SK-MEL-5 (cell line): ENCODE data around the gene KDM5A. TPM values are rescaled to one million over a fixed set of nuclear protein-coding genes. Genes with fewer than 3 reads are reported as not detected.
"Not testable (repeated sequence)": the region's sequence is repeated elsewhere in the genome, so short reads cannot be mapped to it uniquely, and the experiment has no call there.

ENCODE experiments used
- DNase-seq: peaks from one replicate; pipeline ENCODE4 v3.0.0-alpha.2; 2016; ENCODE audit warnings: low read depth, low spot score
- in situ Hi-C: cut with HindIII; loops from 2 replicates; pipeline ENCODE4 v1.10.0; 2016; ENCODE audit warnings: low sequenced_read_pairs, high pct_unique_total_duplicates, low pct_unique_long_range_greater_than_20kb
- total RNA-seq: library from RNA; depleted of rRNA; stranded (reverse); fragments of >200 nt; shearing (Covaris generic); gene quantifications from 2 replicates; pipeline ENCODE4 v1.2.3, GENCODE V29; 2014

Gene KDM5A
- total RNA-seq, 1 experiment from 2014 or later = 32.1 TPM

DNA sequence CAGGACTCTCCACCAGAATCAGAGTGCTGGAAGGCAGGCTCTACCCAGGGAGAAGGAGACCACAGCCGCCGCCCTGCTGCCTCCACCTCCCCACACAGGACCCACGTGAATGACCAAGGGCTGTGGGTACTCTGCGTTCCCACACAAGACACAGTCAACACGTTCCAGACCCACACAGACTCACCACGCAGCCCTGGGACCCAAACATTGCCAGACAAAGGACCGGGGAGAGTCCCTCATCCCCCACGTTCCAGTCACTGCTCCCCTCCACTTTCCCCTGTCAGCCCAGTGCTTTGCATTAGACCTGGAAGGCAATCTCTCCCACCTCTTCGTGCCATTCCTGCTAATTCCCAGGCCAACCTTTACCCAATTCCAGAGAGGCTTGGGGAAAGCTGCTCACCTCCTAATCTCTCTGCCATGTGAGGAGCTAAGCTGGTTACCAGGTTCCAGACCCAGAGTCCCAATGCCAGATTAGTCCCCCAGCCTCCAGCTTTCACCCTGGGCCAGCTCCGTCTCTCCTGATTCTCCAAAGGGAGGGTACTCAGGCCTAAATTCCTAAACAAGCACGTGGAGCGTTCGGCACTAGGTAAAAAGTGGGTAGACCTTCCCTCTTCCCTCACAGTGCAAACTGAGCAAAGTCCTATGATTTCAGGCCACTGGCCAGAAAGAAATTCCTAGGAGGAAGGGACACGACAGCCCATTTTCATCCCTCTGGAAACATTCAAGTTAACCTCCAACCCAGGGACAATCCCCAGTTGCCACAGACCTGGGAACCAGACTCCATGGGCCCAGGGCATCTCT lies 131.4 kb downstream of the KDM5A start:
- in situ Hi-C loops = no loop called here
- no peak for DNase-seq

DNA sequence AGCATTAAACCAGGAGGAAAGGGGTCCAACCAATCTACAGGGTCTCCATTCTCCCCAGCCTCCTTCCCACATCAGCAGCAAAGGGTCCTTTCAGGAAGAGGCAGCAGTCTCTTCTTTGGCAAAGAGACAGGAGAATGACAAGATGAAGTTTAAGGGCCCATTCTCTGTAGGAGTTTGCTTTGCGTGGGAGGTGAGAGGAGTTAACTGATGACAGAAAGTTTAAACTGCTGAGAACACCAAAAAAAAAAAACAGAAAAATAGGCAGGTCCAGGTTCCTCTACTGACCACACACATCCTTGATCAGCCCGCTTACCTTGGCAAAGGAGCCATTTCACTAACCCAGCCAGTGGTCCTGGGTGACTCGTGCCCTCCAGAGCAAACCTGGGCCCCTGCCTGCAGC lies 132.2 kb downstream of the KDM5A start:
- no peak for DNase-seq
- in situ Hi-C loops = no loop called here

- in situ Hi-C loops = no loop called here
- DNase-seq = no peak
Measured at GRCh38 chr12:256225-256624, 132.9 kb downstream of the KDM5A start.

DNA sequence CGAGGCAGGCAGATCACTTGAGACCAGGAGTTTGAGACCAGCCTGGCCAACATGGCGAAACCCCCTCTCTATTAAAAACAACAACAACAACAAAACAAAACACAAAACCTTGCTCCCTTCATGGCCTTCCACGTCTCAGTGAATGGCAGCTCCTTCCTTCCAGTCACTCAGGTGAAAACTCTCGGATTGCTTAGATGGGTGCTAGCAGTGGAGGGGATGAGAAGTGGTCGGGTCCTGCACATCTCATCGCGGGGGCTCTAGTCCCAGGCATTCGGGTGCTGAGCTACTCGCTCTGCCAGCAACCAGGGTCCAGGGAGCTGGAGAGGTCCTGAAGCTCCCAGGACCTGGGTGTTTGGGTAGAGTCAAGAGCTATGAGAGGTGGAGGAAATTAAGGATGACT lies 134.2 kb downstream of the KDM5A start:
- in situ Hi-C loops = no loop called here
- DNase-seq = no peak

- in situ Hi-C loops = no loop called here
Measured at GRCh38 chr12:254039-254438, 135.1 kb downstream of the KDM5A start.

DNA sequence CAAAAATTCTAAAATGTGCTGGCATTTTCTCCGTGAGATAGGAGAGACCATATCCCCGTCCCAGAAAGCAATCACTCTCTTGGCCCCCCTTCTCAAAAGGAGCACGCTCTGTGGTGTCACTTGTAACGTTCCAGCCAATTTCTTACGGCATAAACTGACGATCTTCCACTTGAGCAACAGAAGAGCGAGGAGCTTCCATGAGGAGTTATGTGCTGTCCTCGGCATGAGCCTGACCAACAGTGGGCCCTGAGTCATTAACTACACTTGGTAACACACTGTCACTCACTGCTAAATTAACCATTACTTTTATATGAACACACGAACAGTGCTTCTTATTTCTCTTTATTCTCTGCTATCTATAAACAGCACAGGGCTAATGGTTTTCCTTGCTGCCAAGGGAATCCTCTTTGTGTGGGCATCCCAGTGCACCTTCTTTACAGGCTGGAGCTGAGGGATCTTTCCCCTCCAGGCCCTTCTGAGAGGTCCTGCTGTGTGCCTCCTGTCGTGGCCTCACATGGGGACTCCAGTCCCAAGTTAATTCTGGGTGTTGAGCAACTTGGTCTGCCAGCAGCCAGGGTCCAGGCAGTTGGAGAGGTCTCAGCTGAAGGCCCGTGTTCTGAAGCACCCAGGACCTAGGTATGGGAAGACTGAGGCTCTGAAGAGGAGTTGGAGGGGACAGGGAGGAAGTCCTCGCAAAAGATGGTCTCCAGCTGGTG lies 135.8 kb downstream of the KDM5A start:
- in situ Hi-C loops = no loop called here
- DNase-seq = no peak

More at GRCh38 chr12:254039-254438, 135.1 kb downstream of the KDM5A start:
- no peak for DNase-seq

- no peak for DNase-seq
- in situ Hi-C loops = no loop called here
Measured at GRCh38 chr12:252636-253035, 136.5 kb downstream of the KDM5A start.

DNA sequence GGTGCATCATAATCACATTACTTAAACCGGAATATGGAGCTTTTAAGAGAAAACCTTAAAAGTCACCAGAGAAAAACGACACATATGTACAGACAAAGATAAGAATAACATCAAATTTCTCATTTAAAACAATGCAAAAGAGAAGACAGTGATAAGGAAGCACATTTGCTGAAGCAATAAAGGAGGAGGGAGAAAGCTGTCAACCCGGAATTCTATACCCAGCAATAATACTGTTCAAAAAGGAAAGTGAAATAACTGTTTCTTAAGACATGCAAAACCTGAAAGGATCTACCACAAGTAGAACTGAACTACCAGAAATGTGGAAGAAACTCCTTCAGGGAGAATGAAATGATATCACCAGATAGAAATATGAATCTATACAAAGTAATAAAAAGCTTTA lies 141.8 kb downstream of the KDM5A start:
- DNase-seq = no peak
- in situ Hi-C loops = no loop called here

- no peak for DNase-seq
- in situ Hi-C loops = no loop called here
Measured at GRCh38 chr12:243381-243780, 145.7 kb downstream of the KDM5A start.

- no peak for DNase-seq
- in situ Hi-C loops = no loop called here
Measured at GRCh38 chr12:242496-242895, 146.6 kb downstream of the KDM5A start.

DNA sequence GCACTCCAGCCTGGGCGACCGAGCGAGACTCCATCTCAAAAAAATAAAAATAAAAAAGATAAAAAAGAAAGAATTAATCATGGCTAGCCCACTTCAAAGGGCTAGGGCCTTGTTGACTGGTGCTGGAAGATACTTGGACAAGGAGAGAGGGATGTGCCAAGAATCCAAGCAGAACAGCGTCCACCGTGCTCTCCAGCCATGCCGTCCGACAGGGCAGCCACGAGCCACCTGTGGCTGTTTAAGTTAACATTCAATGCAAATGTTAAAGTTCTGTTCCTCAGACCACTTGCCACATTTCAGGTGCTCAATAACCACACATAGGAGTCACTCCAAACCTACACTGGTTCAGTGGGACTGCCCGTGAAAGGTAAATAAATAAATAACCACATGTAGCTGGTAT lies 147.9 kb downstream of the KDM5A start:
- DNase-seq = no peak
- in situ Hi-C loops = no loop called here

GRCh38 chr12:240566-240965 lies 148.6 kb downstream of the KDM5A start:
- in situ Hi-C loops = no loop called here
- no peak for DNase-seq

DNA sequence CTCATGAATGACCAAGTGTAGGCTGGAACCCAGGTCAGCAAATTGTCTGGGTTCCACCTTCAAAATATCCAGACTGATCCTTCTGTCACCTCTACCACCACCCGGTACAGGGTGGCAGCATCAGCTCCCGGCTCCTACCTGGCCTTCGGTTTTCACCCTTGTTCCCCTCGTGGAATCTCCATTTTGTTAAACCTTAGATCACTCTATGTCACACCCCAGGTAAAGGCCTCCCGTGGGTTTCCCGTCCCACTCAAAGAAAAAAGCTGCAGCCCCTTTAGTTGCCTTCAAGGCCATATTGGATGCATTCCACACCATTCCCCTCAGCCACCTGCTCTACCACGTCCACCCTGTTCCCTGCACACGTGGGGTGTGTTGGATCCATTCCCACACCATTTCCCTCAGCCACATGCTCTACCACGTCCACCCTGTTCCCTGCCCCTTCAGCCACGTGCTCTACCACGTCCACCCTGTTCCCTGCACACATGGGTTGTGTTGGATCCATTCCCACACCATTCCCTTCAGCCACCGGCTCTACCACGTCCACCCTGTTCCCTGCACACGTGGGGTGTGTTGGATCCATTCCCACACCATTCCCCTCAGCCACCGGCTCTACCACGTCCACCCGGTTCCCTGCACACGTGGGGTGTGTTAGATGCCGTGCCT lies 150.3 kb downstream of the KDM5A start:
- DNase-seq = no peak
- in situ Hi-C loops = no loop called here

DNA sequence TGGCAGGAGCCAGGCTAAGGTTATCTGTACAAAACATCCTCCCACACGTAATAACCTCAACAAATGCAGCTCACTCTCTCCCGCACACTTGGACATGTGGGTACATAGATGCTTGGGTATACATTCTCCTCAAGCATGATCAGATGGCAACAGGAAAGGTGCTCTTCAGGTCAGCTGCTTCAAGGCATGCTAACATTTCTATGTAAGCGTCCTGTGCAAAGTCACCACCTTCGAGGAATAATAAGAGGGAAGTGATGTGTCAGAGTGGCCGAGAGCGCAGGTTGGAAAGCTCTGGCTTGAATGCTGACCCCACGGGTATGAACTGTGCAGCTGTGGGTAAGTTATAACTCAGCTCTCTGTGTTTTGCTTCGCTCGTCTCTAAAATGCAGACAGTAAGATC lies 151.0 kb downstream of the KDM5A start:
- DNase-seq = no peak
- in situ Hi-C loops = no loop called here

GRCh38 chr12:237026-237815 lies 151.9 kb downstream of the KDM5A start:
- DNase-seq = no peak
- in situ Hi-C loops = no loop called here

GRCh38 chr12:236445-236844 lies 152.7 kb downstream of the KDM5A start:
- in situ Hi-C loops = no loop called here
- no peak for DNase-seq

DNA sequence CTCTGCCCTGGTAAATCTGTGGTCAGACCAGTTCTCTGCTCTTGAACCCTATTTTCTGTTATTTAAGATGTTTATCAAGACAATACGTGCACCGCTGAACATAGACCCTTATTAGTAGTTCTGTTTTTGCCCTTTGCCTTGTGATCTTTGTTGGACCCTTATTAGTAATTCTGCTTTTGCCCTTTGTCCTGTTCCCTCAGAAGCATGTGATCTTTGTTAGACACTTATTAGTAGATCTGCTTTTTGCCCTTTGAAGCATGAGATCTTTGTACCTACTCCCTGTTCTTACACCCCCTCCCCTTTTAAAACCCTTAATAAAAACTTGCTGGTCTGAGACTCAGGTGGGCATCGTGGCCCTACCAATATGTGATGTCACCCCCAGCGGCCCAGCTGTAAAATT lies 153.2 kb downstream of the KDM5A start:
- in situ Hi-C loops, DNase-seq: not testable (repeated sequence)

DNA sequence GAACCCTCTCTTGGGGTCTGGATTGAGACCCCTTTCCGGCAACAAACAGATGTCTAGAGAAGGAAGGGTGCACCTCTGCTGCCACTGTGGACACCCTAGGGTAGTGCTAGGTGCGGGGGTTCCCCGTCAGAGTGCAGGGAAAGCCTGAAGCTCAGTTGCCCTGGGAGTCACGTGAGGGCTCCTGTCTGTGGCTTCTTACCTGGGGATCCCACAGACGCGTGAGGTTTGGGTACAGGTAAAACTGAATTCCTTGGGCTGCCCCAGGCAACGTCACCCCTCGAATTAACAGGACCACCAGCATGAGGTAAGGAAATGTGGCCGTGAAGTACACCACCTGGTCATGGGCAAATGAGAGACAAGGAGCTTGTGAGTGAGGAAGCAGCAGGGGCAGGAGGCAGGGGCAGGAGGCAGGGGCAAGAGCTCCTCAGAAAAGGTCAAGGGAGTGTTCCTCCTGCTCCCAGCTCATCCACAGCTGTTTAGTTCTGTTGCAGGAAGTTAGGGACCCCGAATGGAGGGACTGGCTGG lies 154.2 kb downstream of the KDM5A start:
- no peak for DNase-seq
- in situ Hi-C loops = no loop called here
